IPS-18a (cell line): ENCODE results near the gene CTNNBIP1.

Source experiments
- H3K27ac ChIP-seq: one replicate; pipeline ENCODE4 v1.5.1; 2013; ENCODE audit warnings: low read length
- H3K27me3 ChIP-seq: one replicate; pipeline ENCODE4 v1.6.1; 2013; ENCODE audit warnings: mild to moderate bottlenecking, low read length; ENCODE audit not compliant: control insufficient read depth, insufficient read depth
- H3K36me3 ChIP-seq: one replicate; pipeline ENCODE4 v1.6.1; 2013; ENCODE audit warnings: low read depth, low read length; ENCODE audit not compliant: control insufficient read depth
- H3K4me1 ChIP-seq: one replicate; pipeline ENCODE4 v1.6.1; 2013; ENCODE audit warnings: low read depth, low read length; ENCODE audit not compliant: control insufficient read depth
- H3K4me3 ChIP-seq: one replicate; pipeline ENCODE4 v1.5.1; 2013; ENCODE audit warnings: low read length
- H3K9ac ChIP-seq: one replicate; pipeline ENCODE4 v1.6.1; 2013; ENCODE audit warnings: mild to moderate bottlenecking, low read length, moderate library complexity
- H3K9me3 ChIP-seq: one replicate; pipeline ENCODE4 v1.6.1; 2013; ENCODE audit warnings: low read depth, low read length; ENCODE audit not compliant: control insufficient read depth

Gene CTNNBIP1

DNA sequence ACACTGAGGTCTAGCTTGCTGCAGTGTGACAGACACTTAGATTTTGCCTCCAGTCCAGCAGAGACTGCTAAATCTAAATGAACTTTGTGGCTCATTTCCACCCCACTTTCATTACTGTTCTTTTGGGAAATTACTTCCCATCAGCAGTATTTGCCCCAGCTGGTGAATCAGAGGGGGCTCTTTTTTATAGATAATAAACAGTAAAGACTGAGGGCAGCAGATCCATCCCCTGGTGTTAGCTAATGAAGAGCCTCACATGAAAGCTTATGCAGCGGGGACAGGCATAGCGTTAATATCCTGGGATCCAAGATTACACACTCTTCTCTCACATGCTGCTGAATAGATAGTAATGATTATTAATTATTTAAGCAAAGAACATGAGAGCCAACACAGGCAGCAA, 6.4 kb upstream of the CTNNBIP1 start:
- H3K27me3 ChIP-seq: no peaks in the 10 kb centered on the region
- H3K9ac ChIP-seq: no peak overlapping the region
- H3K36me3 ChIP-seq: no peaks in the 10 kb centered on the region
- H3K4me3 ChIP-seq: no peak overlapping the region
- H3K9me3 ChIP-seq: no peaks in the 10 kb centered on the region
- H3K4me1 ChIP-seq: no peaks in the 10 kb centered on the region
- no peak overlapping the region for H3K27ac ChIP-seq

DNA sequence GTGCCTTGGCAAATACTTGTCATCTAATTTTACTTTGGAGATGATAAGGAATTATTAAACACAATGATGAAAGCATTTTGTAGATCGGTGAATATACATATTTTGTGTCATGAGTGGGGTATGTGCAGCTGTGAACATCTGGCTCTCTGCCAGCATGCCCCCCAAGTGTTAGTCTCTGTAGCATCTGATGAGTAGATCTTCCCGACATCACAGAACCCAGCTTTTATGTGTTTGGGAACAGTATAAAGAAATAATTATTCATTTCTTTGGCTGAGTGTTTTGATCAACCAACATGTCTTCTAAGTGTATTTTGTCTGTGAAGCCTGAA, 4.5 kb upstream of the CTNNBIP1 start:
- no peaks in the 10 kb centered on the region for H3K4me1 ChIP-seq
- no peaks in the 10 kb centered on the region for H3K27me3 ChIP-seq
- H3K9ac ChIP-seq: no peak overlapping the region
- no peak overlapping the region for H3K4me3 ChIP-seq
- H3K36me3 ChIP-seq: no peaks in the 10 kb centered on the region
- no peak overlapping the region for H3K27ac ChIP-seq
- no peaks in the 10 kb centered on the region for H3K9me3 ChIP-seq

DNA sequence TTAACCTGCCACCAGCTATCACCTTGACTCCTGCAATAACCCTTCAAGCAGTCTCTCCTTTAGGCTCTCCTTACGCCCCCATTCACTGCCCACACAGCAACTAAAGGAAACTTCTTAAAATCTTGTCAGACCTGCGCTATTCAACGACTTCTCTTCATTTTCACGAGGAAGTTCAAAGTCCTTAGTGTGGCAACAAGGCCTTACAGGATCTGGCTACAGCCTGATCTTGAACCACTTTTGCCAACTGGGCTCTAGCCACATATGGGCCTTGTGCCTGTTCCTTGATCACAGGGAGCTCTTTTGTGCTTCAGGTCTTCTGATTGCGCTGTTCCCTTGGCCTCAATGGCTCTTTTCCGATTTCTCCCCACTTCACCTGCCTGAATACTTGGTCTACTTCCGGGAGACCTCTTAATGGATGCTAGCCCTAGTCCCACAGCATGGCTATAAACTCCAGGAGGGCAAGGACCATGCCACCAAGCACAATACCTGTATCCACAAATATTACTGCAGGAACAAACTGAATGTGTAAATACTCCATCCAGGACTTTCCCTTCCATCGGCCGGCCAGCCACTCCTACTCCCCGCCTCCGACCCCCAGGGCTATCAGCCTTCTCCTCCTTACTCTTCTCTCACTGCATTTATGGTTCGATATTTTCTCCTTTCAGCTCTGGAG, 2.3 kb upstream of the CTNNBIP1 start:
- H3K36me3 ChIP-seq: no peaks in the 10 kb centered on the region
- no peak overlapping the region for H3K9ac ChIP-seq
- H3K9me3 ChIP-seq: no peaks in the 10 kb centered on the region
- H3K27ac ChIP-seq: no peak overlapping the region
- H3K4me1 ChIP-seq: no peaks in the 10 kb centered on the region
- H3K27me3 ChIP-seq: no peaks in the 10 kb centered on the region
- H3K4me3 ChIP-seq: no peak overlapping the region

DNA sequence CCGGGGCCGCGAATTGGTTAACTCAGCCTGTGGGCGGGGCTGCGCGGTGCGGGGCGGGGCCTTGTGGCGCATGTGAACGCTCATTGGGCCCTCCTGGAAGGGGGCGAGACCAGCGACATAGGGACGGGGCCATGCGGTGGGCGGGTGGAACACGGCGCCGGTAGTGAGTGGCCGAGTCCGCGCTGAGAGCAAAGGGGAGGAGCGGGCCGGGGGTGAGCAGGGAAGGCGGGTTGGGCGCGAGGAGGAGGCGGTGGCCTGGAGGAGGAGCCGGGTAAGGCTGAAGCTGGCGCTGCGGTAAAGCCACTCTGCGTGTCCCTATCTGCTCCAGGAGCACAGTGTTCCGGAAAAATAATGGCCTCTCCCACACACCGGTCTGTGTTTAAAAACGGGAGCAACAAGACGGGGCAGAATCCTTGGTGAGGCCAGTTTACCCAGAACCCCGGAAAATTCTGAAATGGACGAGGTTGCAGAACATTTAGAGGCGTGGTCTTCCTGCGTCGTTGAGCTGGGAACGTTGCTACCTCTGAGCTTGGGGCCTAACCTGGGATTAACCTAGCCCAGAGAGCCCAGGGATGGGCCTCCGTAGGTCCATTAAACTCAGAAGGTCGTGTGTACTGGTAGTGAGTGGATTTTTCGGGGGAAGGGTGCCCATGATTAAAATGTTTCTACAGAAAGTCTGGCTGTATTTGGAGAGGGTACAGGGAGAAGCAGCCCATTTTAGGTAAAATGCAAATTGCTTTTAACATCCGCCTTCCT, 532 bp upstream of the CTNNBIP1 start:
- peak overlapping the region; percentile 70 for H3K9ac ChIP-seq
- H3K4me3 ChIP-seq: peak overlapping the region; percentile 92
- H3K27ac ChIP-seq: peak overlapping the region; percentile 76
- H3K27me3 ChIP-seq: no peaks in the 10 kb centered on the region
- no peaks in the 10 kb centered on the region for H3K9me3 ChIP-seq
- no peaks in the 10 kb centered on the region for H3K36me3 ChIP-seq
- H3K4me1 ChIP-seq: no peaks in the 10 kb centered on the region

DNA sequence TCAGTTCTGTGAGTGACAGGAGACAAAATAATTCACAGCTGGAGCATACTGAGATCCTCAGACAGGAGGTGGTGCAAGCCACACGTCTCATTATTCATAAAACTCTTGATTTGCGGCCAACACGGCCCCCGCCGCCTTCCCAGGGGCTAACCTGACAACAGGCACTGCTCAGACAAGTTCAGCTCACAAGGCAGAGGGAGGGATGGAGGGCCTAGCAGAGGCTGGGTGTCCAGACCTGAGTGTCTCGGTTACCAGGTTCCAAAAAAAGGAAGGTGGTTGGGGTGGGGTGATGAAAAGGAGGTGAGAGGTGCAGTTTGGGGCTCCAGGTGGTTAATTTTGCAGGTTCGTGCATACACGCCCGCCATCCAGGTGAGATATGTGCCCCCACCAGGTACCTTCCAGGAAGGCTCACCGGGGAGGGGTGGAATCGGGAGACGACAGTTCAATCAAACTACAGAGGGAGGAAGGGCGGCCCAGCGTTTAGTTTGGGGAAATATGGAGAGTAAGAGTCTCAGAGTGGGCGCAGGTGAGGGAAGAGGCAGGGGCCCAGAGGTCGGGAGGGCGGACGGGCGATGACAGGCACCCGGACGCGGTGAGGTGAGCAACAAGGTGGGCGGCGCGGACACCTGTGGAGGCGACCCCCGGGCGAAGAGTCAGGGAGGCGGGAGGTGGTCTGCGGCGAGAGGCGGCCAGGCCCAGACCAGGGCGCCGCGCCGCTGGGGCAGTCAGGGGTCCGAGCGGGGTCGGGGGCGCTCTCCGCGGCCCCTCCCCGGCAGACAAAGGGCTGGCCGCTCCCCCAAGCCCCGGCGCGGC, 629 bp downstream of the CTNNBIP1 start:
- Histone ChIP-seq H3K27me3 (no peaks in the 10 kb centered on the region), H3K27ac (no peak overlapping the region), H3K4me1 (no peaks in the 10 kb centered on the region), H3K9me3 (no peaks in the 10 kb centered on the region), H3K9ac (peak overlapping the region; percentile 58), H3K4me3 (peak overlapping the region; percentile 86), H3K36me3 (no peaks in the 10 kb centered on the region)

DNA sequence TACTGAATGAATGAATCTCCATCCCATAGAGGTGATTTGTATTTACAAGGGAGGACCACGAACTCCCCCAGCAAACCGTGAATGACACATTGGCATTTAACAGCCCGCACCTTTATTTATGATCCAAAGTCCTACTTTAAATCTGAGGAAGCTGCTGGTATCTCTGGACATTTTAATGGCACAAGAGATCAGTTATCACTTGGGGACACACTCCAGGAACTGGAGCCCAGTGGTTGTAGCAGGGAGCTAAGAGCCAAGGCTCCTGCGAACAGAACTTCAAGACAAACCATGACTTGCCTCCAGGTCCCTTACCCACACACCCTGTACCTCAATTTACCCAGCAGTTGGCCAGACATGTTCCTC, 1.2 kb downstream of the CTNNBIP1 start:
- no peaks in the 10 kb centered on the region for H3K9me3 ChIP-seq
- no peak overlapping the region for H3K27ac ChIP-seq
- peak overlapping the region; percentile 86 for H3K4me3 ChIP-seq
- no peaks in the 10 kb centered on the region for H3K27me3 ChIP-seq
- peak overlapping the region; percentile 58 for H3K9ac ChIP-seq
- no peaks in the 10 kb centered on the region for H3K36me3 ChIP-seq
- H3K4me1 ChIP-seq: no peaks in the 10 kb centered on the region

DNA sequence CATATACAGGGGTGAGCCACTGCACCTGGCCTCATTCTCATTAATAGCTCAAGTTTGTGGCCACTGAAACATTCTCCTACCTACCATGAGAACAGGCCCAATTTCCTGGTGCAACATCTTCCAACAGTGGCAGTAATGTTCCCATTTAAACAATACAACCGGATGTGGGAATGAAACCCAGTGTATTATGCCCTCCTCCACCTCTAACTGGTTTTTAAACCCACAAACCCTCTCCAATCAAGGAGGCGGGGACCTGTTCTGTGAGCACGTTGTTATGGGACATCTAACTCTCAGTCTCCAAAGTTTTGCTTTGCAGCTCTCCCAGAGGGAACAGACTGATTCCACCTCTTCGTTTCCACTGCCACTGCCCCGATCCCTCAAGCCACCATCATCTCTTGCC, 2.6 kb downstream of the CTNNBIP1 start:
- H3K9me3 ChIP-seq: no peaks in the 10 kb centered on the region
- no peaks in the 10 kb centered on the region for H3K27me3 ChIP-seq
- no peaks in the 10 kb centered on the region for H3K36me3 ChIP-seq
- no peak overlapping the region for H3K27ac ChIP-seq
- no peak overlapping the region for H3K4me3 ChIP-seq
- no peak overlapping the region for H3K9ac ChIP-seq
- H3K4me1 ChIP-seq: no peaks in the 10 kb centered on the region

DNA sequence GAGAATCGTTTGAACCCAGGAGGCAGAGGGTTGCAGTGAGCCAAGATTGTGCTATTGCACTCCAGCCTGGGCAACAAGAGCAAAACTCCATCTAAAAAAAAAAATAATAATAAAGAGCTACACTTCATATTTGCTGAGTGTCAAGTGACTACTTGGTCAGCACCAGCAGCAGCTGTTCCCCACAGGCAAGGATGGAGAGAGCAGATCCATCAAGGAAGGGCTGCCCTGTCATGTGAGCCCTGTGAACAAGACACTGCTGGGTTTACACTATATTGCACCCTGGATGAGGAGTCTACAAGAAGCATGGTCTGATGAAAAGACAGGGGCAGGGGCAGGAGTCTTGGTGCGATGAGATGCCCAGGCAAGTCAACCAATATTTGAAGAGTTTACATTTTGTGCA, 3.6 kb downstream of the CTNNBIP1 start:
- no peak overlapping the region for H3K4me3 ChIP-seq
- H3K9ac ChIP-seq: no peak overlapping the region
- H3K36me3 ChIP-seq: no peaks in the 10 kb centered on the region
- H3K4me1 ChIP-seq: no peaks in the 10 kb centered on the region
- H3K27ac ChIP-seq: no peak overlapping the region
- no peaks in the 10 kb centered on the region for H3K9me3 ChIP-seq
- H3K27me3 ChIP-seq: no peaks in the 10 kb centered on the region

DNA sequence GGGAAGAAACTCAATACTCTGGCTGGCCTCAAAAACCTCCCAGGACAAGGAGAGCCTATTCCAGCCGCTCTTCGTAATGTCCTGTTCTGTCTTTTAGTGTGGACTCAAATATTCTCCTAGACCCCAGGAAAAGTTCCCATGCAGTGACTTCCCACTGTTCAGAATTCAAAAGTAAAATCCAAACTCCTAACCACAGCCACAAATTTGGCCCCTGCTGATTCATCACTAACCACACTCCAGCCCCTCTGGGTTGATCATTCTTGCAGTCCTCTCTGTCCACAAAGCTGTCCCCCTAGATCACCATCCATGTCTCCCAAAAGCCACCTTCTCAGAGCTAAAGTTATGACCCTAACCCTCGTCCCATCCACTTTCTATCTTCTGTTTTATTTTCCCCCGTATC, 5.1 kb downstream of the CTNNBIP1 start:
- Histone ChIP-seq H3K36me3 (no peaks in the 10 kb centered on the region), H3K4me1 (no peaks in the 10 kb centered on the region), H3K27ac (no peak overlapping the region), H3K4me3 (no peak overlapping the region), H3K27me3 (no peaks in the 10 kb centered on the region), H3K9ac (no peak overlapping the region), H3K9me3 (no peaks in the 10 kb centered on the region)

DNA sequence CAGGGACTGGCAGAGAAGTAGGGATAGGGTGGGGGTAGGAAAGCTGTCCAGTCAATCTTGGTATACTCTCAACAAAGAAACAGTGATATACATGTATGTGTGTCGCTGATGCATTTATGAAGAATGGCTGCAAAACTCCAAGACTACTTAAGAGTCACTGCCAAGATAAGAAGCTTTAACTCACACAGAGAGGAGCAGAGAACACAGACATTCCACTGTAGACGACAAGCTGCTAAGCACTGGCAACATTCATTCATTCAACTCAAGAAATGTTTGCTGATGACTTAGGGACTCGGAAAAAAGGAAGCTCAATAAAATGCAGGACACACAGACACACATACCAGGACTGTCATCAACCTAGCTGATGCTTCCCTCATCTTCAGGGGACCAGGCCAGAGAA, 5.5 kb downstream of the CTNNBIP1 start:
- Histone ChIP-seq H3K4me1 (no peaks in the 10 kb centered on the region), H3K9me3 (no peaks in the 10 kb centered on the region), H3K27me3 (no peaks in the 10 kb centered on the region), H3K27ac (no peak overlapping the region), H3K36me3 (no peaks in the 10 kb centered on the region), H3K9ac (no peak overlapping the region), H3K4me3 (no peak overlapping the region)

DNA sequence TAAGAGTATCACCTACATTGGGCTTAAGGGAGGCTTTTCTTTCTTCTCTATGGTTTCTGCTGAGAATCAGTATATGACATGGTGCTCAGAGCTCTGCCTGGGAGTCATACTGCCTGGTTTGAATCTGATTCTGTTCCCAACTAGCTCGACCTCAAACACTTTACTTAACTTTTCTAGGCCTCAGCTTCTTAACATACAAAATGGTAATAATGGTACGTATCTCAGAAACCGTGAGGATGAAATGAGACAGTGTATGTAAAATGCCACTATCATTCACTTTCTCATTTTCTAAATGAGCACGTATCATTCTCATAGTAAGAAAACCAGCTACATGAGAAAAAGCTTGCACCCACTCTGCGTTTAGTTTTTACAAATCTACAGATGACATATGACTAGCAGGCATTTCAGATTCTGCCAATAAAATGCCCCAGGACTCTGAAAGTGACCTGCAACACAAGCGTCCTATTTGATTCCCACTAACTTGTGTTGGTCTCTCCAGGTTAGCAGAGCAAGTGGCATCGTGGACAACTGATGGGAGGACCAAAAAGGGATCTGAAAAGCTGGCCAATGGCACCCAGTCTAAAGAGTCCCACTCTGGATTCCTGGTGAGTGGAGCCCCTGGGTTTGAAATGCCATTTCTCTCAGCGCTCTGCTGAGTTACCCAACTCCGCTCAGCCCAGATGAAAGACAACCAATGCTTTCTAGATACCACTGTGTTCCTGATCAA, 6.1 kb downstream of the CTNNBIP1 start:
- Histone ChIP-seq H3K27ac (no peak overlapping the region), H3K9me3 (no peaks in the 10 kb centered on the region)

More for the DNA sequence above, 6.1 kb downstream of the CTNNBIP1 start:
- Histone ChIP-seq H3K4me1 (no peaks in the 10 kb centered on the region), H3K36me3 (no peaks in the 10 kb centered on the region), H3K4me3 (no peak overlapping the region), H3K9ac (no peak overlapping the region), H3K27me3 (no peaks in the 10 kb centered on the region)
